GM19023 (cell line): ENCODE results near the gene KLHL13.
"Not testable (repeated sequence)": the region's sequence is repeated elsewhere in the genome, so short reads cannot be mapped to it uniquely, and the experiment has no call there.

Source experiments
- ATAC-seq: cut with Tn5 transposase; IDR thresholded peaks from one replicate; pipeline ENCODE4 v1.9.1; 2021; ENCODE audit warnings: mild to moderate bottlenecking, moderate library complexity; ENCODE audit not compliant: unreplicated experiment

KLHL13 gene

DNA sequence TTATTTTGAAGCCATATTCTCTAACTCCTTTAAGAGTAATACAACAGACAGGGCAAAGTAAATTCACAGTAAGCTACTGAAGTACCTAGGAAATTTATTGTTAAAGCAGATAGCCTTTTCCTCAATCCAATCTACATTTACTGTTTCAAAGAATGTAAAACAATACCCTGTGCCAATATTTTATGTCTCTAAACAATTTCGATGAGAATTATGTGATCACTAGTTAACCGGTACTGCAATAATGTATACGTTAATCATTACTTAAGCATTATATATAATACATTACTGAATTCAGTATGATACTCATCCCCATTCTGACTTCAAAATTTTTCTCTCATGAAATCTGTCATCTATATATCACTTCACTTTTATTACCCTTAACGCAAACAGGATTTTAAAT lies 28.5 kb downstream of the KLHL13 start:
- no peak for ATAC-seq

DNA sequence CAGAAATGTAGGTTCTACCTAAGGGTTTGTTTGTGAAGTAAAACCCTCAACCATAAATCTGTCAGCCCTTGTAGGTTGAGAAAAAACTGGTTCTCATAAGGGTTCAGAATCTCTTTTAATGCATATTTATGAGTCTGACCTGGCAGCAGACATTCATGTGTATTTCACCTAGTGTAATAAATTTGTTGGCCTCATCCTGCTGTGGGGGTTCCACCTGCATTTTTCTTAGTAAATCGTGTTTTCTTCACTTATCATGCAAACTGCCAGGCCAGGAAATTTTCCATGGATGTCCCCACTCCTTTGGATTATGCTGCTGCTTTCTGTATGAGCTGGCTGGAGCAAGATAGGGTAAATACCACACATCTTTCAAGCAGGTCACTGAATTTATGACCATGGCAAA lies 42.4 kb downstream of the KLHL13 start:
- ATAC-seq, result no peak

DNA sequence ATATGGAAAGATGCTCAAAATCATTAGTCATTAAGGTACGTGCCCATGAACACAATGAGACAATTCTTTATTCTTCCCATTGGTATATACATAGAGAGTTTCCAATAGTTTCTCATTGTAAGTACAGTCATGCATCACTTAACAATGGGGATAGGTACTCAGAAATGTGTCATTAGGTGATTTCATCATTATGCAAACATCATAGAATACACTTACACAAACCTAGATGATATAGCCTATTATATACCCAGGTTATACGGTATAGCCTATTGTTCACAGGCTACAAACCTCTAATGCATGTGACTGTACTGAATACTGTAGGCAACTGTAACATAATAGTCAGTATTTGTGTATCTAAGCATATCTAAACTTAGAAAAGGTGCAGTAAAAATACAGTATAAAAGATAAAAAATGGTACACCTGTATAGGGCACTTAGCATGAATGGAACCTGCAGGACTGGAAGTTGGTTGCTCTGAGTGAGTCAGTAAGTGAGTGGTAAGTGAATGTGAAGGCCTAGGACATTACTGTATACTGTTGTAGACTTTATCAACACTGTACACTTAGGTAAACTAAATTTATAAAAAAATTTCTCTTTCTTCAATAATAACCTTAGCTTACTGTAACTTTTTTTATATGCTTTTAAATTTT lies 49.6 kb downstream of the KLHL13 start:
- no peak for ATAC-seq

DNA sequence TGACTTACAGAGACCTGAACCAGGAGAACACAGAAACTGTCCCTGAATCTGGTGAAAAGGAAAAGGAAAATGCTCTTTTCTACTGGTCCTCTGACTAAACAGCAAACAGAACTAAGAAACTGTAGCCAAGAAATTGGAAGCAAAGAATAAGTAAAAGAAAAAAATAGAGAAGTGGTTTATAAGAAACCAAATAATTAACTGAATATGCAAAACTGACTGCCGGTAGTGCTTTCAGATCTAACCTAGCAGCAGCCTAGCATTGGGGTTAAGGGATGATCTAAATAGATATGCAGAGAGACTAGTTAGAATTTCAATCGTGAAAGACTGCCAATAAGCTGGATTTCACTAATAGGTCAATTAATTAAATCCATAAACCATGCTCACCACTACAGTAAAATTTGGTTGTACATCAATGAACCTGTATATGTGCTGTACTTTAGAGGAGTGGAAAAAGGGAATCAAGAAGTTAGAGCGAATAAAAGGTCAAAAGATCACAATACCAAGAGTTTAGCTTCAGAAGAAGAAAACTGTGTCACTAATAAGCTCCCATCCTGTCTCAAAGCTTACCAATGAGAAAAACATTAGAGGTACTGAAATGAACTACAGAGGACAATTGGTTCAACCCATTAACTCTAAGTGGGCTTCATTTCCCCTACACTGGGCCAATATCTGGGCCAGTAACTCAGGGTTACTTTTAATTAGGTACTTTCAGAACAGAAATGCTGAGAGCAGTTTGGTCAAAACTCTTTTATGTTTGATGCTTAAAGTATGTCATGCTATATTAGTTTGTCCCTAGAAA lies 53.6 kb downstream of the KLHL13 start:
- ATAC-seq, result peak; percentile 67

DNA sequence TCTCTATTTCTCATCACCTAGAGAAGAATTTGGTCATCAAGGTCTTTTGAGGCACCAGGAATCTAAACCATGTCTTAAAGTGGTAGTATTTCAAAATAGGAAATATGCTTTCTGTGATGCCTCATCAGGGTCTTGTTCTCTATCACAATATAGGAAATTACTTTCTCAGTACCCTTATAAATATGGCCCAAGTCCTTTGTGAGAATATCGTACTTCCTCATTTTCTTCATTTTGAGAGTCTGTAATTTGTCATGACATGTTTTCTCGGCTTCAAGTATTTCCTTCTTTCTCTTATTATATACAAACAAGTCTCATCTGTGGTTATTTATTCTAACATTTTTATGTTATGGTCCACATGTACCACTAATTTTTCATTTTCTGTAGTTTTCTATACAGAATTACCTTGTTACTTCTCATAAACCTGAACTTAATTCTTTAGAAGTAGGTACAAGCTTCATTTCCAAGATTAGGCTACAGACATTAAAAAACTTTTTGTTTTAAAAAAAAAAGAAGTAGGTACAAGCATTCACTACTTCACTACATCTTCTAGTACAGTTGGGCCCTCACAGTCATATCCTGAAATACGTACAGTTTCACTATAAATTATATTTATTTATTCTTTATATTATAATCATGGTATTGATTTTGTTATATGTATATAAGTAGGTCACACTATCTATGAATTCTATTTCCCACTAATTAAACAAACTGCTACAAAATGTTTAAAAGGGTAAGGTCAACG lies 54.4 kb downstream of the KLHL13 start:
- no peak for ATAC-seq

DNA sequence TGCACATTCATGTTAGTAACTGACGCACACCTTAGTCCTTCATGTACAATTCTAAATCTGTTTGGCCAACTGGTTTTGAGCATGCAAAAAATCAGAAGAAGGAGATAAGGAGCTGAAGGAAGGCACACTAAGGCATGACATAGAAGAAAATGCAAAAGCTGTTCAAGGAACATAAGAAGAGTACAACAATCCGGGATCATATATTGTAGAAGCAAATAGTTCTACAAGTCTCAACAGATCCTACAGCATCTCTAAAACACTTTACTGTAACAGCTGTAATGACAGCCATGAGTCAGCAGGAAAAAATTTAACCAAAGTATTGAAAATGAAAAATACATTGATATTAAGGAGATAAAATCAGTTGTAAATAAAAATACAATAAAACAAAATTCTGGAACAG lies 57.7 kb downstream of the KLHL13 start:
- no peak for ATAC-seq

DNA sequence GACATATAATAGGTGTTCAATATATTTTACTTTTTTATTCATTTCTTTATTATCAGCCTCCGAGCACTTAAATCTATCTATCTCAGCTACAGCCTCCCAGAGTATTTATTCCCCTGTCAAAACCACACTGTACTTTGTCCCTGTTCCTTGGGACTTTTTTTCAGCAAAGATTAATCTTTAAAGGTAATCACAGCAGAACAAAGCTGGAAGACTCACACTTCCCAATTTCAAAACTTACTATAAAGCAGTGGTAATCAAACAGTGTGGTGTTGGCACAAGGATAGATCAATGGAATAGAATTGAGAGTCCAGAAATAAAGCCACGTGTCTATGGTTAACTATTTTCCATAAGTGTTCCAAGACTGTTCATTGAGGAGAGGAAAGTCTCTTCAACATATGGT lies 59.7 kb downstream of the KLHL13 start:
- no peak for ATAC-seq

DNA sequence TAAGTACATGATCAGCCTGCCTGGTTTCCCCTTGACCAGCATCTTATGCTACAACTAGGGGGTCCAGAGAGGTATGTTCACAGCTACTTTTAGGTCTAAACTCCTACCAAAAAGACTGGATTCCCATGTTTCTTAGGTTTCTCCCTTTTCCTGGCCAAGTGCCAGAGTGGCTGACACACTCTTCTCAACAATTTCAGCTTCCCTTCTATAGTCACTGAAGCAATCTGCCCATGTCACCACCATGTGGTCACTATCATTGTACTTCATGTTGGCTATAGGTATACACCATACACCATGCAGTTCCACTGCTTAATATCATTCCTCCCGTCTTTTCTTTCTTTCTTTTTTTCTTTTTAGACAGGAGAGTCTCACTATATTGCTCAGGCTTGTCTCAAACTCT lies 66.9 kb downstream of the KLHL13 start:
- no peak for ATAC-seq

DNA sequence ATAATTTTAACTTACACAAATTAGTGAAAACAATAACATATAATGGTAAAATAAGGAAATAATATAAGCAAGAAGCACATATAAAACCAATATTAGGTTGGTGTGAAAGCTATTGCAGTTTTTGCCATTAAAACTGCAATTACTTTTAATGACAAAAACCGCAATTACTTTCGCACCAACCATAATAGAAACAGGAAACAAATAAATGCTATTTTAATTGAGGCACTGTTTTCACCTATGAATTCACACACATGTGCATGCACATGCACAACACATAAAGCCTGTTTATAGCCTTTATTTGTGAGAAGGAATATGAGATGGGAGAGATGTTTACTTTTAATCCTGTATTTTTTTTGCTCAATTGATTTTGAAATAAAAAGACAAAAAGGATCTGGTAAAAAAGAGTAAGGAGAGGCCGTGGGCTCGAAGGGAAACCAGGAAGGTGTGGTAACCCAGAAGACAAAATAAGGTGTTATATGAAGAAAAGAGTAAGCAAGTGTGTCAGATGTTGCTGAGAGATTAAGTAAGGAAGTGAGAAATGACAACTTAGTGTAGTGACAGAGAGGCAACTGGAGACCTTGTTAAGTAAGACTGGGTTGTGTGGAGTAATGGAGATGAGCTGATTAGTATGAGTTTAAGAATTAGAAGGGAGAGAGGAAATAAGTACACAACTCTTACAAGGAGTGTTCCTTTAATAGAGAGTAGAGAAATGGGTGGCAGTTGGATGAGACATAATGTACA lies 69.0 kb downstream of the KLHL13 start:
- ATAC-seq, result no peak

DNA sequence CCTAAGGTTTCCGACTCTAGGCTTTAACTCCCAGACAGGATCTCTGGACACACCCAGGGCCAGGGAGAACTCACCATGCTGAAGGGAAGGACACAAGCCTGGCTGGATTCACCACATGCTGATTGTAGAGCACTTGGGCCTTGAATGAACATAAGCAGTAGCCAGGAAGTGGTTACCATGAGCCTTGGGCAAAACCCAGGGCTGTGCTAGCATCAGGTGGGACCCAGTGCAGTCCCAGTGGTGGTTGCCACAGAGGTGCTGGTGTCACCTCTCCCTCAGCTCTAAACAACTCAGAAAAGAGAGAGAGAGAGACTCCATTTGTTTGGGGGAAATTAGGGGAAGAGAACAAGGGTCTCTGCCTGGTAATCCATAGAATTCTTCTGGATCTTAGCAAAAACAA lies 77.0 kb downstream of the KLHL13 start:
- ATAC-seq, result no peak

GRCh38 chrX:118038614-118039365 lies 77.8 kb downstream of the KLHL13 start:
- ATAC-seq, result no peak

DNA sequence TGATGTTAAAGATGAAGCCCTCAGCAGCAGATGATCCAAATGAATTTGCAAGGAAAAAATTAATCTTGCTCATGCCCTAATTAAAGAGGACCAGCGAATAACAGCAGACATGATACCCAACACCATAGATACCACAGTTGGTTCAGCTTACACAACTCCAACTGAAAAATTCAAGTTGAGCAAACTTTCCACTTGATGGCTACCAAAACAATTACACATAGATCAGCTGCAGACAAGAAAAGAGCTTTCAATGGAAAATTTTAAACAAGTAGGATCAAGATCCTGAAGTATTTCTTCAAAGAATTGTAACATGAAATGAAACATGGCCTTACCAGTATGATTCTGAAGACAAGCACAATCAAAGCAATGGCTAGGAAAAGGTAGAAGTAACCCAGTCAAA lies 90.0 kb downstream of the KLHL13 start:
- no peak for ATAC-seq

DNA sequence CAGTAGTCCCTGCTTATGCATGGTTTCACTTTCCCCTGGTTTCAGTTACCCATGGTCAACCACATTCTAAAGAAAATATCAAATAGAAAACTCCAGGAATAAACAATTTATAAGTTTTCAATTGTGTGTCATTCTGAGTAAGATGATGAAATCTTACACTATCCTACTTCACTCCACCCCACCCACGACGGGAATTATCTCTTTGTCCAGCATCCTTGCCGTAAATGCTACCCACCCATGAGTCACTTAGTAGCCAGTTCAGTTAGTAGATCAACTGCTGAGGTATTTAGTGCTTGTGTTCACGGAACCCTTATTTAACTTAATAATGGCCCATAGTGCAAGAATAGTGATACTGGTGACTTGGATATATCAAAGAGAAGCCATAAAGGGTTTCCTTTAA lies 91.4 kb downstream of the KLHL13 start:
- ATAC-seq, result no peak

DNA sequence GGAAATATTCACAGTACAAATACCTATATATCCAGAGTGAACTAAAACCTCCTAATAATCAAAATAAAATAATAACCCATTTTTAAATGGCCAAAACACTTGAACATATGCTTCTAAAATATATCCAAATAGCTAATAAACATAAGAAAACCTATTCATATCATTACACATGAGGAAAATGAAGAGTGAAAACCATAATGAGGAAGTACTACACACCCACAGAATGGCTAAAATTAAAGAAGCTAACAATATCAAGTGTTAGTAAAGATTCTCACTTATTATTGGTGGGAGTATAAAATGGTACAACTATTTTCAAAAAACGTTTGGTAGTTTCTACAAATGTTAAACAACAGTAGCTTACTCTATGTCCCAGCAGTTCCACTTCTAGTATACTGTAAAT lies 92.1 kb downstream of the KLHL13 start:
- no peak for ATAC-seq

DNA sequence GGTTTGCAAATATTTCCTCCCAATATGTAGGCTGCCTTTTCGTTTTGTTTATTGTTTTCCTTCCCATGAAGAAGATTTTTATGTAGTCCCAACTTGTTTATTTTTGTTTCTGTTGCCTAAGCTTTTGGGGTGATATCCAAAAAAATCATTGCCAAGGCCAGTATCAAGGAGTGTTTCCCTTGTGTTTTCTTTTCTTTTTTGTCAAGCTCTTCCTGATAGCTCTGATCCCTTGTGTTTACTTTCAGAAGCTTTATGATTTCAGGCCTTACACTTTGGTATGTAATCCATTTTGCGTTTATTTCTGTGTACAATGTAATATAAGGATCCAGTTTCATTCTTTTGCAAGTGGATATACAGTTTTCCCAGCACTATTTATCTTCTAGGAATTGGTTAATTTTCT lies 93.9 kb downstream of the KLHL13 start:
- ATAC-seq, result no peak

GRCh38 chrX:118016422-118016821 lies 100.2 kb downstream of the KLHL13 start:
- ATAC-seq, result no peak

DNA sequence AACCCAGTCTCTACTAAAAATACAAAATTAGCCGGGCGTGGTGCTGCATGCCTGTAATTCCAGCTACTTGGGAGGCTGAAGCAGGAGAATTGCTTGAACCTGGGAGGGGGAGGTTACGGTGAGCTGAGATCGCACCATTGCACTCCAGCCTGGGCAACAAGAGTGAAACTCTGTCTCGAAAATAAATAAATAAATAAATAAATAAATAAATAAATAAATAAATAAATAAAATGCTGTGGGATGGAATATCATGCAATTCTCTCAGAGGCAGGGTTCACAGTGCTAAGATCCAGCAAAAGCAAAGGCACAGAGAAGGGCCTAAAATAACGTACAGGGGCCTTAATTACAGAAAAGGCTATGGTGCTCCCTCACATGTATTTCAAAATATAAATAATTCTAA lies 114.2 kb downstream of the KLHL13 start:
- ATAC-seq, result not testable (repeated sequence)

GRCh38 chrX:118000518-118000917 lies 116.1 kb downstream of the KLHL13 start:
- no peak for ATAC-seq

DNA sequence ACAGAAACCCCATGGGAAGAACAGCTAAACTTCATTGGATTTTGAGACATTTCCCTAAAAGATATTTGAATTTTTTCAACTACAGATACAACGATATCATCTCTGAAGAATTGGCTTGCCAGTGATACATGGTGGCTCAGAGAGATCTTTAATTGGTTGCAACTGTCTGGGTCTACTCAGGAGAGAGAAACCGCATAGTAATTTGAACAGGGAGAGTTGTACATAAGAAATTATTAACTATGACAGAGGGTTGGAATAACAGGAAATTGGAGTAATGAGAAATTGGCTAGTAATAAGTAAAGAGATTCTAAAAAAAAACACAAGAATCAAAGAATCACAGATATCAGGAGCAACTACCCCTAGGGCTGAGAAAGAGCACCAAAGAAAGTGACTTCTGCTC lies 118.4 kb downstream of the KLHL13 start:
- no peak for ATAC-seq

DNA sequence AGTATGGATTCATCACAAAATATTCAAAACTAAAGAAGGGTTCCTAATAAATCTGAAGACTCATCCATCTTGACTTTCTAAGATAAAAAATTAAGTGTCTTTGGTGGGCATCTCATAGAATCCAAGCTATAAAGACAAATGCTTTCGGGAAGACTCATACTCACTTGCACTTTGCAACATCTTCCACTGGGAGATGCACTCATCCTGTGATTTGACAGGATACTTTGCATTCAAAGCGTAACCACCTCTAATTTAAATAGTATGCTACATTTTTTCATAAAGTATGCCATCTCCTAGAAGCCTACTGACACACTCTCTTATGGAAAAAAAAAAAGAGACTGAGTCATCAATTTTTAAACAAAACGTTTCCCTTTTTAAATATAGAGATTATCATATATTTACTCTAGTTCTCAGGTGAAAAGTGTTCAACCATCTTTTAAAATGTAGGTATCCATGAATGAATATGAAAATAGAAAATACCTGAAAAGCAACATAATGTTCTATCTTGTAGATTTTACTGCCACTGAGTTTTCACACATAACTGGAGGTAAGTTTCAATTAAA lies 119.6 kb downstream of the KLHL13 start:
- ATAC-seq, result no peak
